OCI-LY3 (cell line): ENCODE data around the gene MYCN.

Experiments used
- H2AFZ ChIP-seq: fragments of 200-600, 300-600 bp; shearing (Covaris generic); 2 replicates; pipeline ENCODE4 v1.6.0; 2014; ENCODE audit warnings: antibody characterized with exemption, low read depth, low read length
- H3K27ac ChIP-seq: fragments of 200-600, 300-600 bp; sonication (generic); 2 replicates; pipeline ENCODE4 v1.5.1; 2014; ENCODE audit warnings: mild to moderate bottlenecking, low read length, moderate library complexity, mixed read lengths
- H3K27me3 ChIP-seq: fragments of 200-600, 300-600 bp; sonication (generic); 2 replicates; pipeline ENCODE4 v1.6.1; 2014; ENCODE audit warnings: low read depth, low read length, mixed read lengths
- H3K36me3 ChIP-seq: fragments of 200-600, 300-600 bp; sonication (generic); replicated peaks from 2 replicates; pipeline ENCODE3; 2014; ENCODE audit warnings: low read depth, low read length, mixed read lengths
- H3K4me1 ChIP-seq: fragments of 300-600, 200-600 bp; sonication (generic); 2 replicates; pipeline ENCODE4 v1.6.1; 2014; ENCODE audit warnings: low read length, mixed read lengths
- H3K4me2 ChIP-seq: fragments of 200-600, 300-600 bp; sonication (generic); 2 replicates; pipeline ENCODE4 v1.6.1; 2014; ENCODE audit warnings: low read length, mixed read lengths
- H3K4me3 ChIP-seq: fragments of 300-600, 200-600 bp; sonication (generic); 2 replicates; pipeline ENCODE4 v1.5.1; 2014; ENCODE audit warnings: antibody characterized with exemption, mild to moderate bottlenecking, low read length, moderate library complexity
- H3K79me2 ChIP-seq: fragments of 300-600, 200-600 bp; shearing (Covaris generic); 2 replicates; pipeline ENCODE4 v1.6.1; 2014; ENCODE audit warnings: mild to moderate bottlenecking, low read length, mixed read lengths
- H3K9ac ChIP-seq: fragments of 300-600, 200-600 bp; shearing (Covaris generic); 2 replicates; pipeline ENCODE4 v1.6.0; 2014; ENCODE audit warnings: mild to moderate bottlenecking, low read length, moderate library complexity
- H3K9me3 ChIP-seq: fragments of 200-600, 300-600 bp; shearing (Covaris generic); 2 replicates; pipeline ENCODE4 v1.6.1; 2014; ENCODE audit warnings: low read length, mixed read lengths; ENCODE audit not compliant: insufficient read depth
- H4K20me1 ChIP-seq: fragments of 200-600, 300-600 bp; sonication (generic); 2 replicates; pipeline ENCODE4 v1.6.1; 2016; ENCODE audit warnings: low read length, mixed read lengths; ENCODE audit not compliant: insufficient read depth
- EZH2phosphoT487 ChIP-seq: fragments of 200-600 bp; shearing (Covaris generic); IDR thresholded peaks from 2 replicates; pipeline ENCODE4 v1.6.1; 2018; ENCODE audit warnings: antibody characterized with exemption, mixed run types, low read depth
- TF ChIP-seq, protein P1 (sequence below): fragments of 200-600, 300-600 bp; sonication (generic); IDR thresholded peaks from 2 replicates; pipeline ENCODE4 v1.5.1; 2014; ENCODE audit warnings: antibody characterized with exemption, low read length, low read depth

The MYCN gene

DNA sequence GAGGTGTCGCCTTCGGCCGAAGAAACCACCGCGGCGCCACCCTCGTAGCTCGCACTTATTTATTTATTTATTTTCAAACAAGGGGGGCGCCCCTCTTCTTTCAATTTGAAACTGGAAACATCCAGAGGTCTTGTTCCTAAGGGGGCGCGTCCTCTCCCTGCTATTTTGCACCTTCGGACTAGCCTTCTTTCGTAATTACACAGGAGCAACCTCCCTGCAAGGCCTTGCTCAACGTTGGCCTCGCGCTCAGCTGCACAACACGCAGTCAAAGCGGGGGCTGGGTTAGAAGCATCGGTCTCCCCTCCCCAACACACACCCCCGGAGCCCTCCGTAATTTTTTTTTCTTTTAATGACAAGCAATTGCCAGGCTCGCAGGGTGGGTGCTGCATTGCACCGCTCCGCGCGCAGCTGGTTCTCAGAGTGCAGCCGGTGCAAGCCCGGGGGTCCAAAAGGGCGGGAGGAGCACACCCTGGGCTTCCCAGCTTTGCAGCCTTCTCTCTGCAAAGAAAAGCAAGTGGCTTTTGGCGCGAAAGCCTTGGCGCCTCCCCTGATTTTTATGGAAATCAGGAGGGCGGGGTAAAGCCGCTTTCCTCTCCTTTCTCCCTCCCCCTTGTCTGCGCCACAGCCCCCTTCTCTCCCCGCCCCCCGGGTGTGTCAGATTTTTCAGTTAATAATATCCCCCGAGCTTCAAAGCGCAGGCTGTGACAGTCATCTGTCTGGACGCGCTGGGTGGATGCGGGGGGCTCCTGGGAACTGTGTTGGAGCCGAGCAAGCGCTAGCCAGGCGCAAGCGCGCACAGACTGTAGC is at the start of gene MYCN:
TSS of gene MYCN (plus strand) at position 697 of the 807 bp plus-strand sequence. CDS start 1,515 bp downstream, outside the sequence.
- Histone ChIP-seq H3K27me3 (peaks cover 24% of the 10 kb centered on the region), H3K9ac (no peak within 1 kb of the TSS), H2AFZ (no peak within 1 kb of the TSS; the same call in 1 of the 2 replicates), H3K36me3 (no peaks in the 10 kb centered on the region), H3K4me1 (no peaks in the 10 kb centered on the region), H3K79me2 (no peaks in the 10 kb centered on the region), H3K9me3 (no peaks in the 10 kb centered on the region), H3K4me3 (peak within 1 kb of the TSS; percentile 44), H3K27ac (no peak within 1 kb of the TSS), H3K4me2 (peak within 1 kb of the TSS; percentile 70), H4K20me1 (no peaks in the 10 kb centered on the region)
- no peak for TF ChIP-seq EZH2phosphoT487
- TF ChIP-seq, protein P1, sequence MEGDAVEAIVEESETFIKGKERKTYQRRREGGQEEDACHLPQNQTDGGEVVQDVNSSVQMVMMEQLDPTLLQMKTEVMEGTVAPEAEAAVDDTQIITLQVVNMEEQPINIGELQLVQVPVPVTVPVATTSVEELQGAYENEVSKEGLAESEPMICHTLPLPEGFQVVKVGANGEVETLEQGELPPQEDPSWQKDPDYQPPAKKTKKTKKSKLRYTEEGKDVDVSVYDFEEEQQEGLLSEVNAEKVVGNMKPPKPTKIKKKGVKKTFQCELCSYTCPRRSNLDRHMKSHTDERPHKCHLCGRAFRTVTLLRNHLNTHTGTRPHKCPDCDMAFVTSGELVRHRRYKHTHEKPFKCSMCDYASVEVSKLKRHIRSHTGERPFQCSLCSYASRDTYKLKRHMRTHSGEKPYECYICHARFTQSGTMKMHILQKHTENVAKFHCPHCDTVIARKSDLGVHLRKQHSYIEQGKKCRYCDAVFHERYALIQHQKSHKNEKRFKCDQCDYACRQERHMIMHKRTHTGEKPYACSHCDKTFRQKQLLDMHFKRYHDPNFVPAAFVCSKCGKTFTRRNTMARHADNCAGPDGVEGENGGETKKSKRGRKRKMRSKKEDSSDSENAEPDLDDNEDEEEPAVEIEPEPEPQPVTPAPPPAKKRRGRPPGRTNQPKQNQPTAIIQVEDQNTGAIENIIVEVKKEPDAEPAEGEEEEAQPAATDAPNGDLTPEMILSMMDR, result peak; percentile 62

DNA sequence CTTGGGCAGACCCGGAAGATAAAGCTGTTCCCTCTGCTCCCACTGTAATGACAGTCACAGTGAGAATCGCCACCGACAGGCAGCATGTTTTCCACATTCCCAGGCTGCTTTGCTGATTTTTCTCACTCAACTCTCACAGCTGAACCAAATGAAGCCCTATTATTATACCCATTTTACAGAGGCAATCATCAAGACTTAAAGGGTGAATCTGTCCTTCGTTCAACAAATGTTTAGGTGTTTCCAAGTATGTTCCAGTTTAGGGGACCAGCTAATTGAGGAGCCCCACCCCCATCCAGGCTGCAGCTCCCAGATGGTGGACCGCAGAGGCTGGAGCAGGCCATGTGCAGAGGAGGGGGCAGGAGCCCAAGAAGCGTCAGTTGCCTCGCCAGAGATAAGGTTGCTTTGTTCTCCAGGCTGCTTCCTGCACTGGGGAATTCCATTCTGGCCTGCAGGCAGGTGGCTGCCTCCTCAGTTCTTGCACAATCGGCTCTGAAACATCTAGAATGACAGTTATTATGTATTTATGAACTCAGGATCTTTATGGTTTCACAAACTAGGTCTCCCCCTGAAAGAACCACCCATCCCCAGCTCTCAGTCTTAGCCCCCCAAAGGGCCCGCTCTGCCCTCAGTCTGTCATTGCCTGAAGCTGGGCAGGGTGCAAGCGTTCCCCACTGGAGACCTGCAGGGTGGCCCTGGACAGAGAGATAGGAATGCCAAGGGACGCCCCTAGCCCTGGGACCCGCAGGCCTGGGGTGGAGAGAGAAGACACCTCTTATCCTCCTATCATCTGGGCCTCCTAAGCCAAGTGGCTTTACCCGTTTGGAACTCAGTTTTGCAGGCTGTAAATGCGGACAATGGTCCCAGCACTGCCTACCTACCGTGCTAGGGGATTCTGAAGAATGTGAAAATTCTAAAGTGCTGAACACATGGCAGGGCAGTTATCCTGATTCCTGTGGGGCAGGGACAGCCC is 49.1 kb upstream of the MYCN start:
- H3K27me3 ChIP-seq, result peaks cover 7% of the 10 kb centered on the region; the same call in 1 of the 2 replicates
- H3K27ac ChIP-seq, result no peak overlapping the region
- TF ChIP-seq EZH2phosphoT487, result no peak
- TF ChIP-seq, protein P1, result no peak
- no peaks in the 10 kb centered on the region for H3K36me3 ChIP-seq
- H3K4me3 ChIP-seq, result no peak overlapping the region
- no peaks in the 10 kb centered on the region for H4K20me1 ChIP-seq
- no peaks in the 10 kb centered on the region for H3K9me3 ChIP-seq
- no peak overlapping the region for H2AFZ ChIP-seq
- no peak overlapping the region for H3K9ac ChIP-seq
- H3K79me2 ChIP-seq, result no peaks in the 10 kb centered on the region
- no peaks in the 10 kb centered on the region for H3K4me1 ChIP-seq
- H3K4me2 ChIP-seq, result no peak overlapping the region

DNA sequence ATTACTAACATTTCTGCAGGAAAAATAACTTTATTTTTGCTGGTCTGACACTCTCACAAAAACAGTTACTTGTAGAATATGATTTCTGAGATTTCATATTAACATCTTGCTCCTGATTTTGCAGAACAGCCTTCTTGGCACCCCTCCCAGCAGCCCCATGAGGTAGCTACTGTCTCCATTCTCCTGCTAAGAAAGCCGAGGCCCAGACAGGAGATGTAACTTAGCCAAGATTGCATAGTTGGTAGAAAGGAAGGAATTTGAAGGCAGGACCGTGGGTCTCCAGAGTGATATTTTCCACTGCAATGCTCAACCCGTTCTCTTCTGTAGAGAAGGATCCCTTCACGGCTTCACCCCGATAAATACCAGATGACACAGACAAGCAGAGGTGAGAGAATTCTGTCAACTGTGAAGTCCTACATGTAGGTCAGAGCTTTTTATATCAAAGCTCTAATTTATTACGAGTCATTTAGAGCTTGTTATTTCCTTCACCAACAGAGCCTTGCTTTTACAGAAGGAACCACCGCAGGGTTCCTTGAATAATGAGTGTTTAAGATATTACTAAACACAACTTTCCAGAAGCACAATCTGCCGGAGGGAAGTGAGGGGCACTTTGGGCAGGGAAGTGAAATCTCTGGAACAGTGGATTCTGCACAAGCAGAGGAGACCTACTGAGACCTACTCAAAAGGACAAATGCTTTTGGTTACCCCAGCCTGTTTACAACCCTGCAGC is 48.0 kb upstream of the MYCN start:
- no peak for TF ChIP-seq EZH2phosphoT487
- TF ChIP-seq, protein P1, result no peak
- H3K9ac ChIP-seq, result no peak overlapping the region
- H3K27ac ChIP-seq, result no peak overlapping the region
- H3K36me3 ChIP-seq, result no peaks in the 10 kb centered on the region
- no peaks in the 10 kb centered on the region for H4K20me1 ChIP-seq
- H3K79me2 ChIP-seq, result no peaks in the 10 kb centered on the region
- no peak overlapping the region for H3K4me2 ChIP-seq
- H3K27me3 ChIP-seq, result peaks cover 7% of the 10 kb centered on the region; the same call in 1 of the 2 replicates
- H3K4me1 ChIP-seq, result no peaks in the 10 kb centered on the region
- H3K4me3 ChIP-seq, result no peak overlapping the region
- no peak overlapping the region for H2AFZ ChIP-seq
- H3K9me3 ChIP-seq, result no peaks in the 10 kb centered on the region
